GM12892 (cell line): ENCODE measurements around the gene GPR50.

Source experiments
- POLR2A ChIP-seq: IDR thresholded peaks from 2 replicates; pipeline ENCODE4 v1.6.1; 2011; ENCODE audit warnings: low read depth, low read length, control low read depth
- POLR2AphosphoS5 ChIP-seq: IDR thresholded peaks from 2 replicates; pipeline ENCODE4 v1.6.1; 2011; ENCODE audit warnings: low read depth, low read length, control low read depth

GRCh38 chrX:151206871-151207270 is 30.5 kb downstream of the GPR50 start:
- TF ChIP-seq POLR2AphosphoS5 (no peak), POLR2A (no peak)
